ENCODE results near the gene MTCH1.

The MTCH1 gene

DNA sequence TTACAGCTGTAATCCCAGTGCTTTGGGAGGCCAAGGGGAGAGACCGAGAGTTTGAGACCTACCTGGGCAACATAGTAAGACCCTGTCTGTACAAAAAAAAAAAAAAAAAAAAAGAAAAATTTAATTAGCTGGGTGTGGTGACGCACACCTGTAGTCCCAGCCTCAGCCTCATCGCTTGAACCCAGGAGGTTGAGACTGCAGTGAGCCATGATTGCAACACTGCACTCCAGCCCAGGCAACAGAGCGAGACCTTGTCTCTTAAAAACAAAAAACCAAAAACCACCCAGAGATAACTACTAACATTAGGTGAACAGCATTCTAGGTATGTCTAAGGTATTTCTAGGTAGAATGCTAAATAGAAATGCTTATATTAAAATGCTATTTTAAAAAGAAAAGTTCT is 52.5 kb downstream of the MTCH1 start:
- no peak for DNase-seq
- TF ChIP-seq POLR2A (IDR thresholded peaks at IDR 0.05; ENCODE audit: low read length), result no peak
- no peak for TF ChIP-seq GATA1 (IDR thresholded peaks at IDR 0.05; ENCODE audit: low read depth, low read length)

DNA sequence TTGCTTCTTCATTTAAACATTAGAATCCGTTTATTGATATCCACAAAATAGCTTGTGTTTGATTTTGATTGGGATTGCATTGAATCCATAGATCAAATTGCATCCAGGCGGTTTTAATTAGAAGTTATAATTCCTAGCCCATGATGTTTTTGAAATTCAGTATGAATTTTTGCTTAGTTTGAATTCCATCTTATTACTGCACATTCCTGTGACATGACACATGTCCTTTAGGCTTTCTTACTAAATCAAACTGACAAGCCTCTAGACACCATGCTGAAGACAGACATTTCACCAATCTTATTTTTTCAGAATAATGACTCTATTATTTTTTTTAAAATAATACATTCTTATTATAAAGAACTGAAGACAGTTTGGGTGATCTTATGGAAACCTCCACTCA is 52.9 kb downstream of the MTCH1 start:
- TF ChIP-seq GATA1 (IDR thresholded peaks at IDR 0.05; ENCODE audit: low read depth, low read length) (no peak), POLR2A (IDR thresholded peaks at IDR 0.05; ENCODE audit: low read length) (no peak)
- DNase-seq, result no peak

DNA sequence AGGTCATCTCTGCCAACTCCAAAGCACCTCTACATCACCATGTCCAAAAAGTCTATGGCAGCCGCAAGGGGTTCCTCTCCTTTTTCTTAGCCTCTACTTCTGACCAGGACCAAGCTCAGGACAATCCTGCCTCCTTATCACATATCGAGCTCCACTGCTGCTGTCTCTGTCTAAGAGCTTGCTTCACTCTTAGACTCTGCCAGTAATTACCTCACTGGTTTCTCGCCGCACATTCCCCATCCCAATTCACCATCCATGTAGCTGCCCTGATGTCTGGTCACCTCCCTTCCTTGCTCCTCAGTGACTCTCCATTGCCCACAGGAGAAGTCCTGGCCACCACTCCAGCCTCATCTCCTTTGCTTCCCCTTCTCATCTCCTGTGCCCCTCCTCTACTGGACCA is 55.5 kb downstream of the MTCH1 start:
- no peak for DNase-seq
- TF ChIP-seq POLR2A (IDR thresholded peaks at IDR 0.05; ENCODE audit: low read length) (no peak), GATA1 (IDR thresholded peaks at IDR 0.05; ENCODE audit: low read depth, low read length) (no peak)

DNA sequence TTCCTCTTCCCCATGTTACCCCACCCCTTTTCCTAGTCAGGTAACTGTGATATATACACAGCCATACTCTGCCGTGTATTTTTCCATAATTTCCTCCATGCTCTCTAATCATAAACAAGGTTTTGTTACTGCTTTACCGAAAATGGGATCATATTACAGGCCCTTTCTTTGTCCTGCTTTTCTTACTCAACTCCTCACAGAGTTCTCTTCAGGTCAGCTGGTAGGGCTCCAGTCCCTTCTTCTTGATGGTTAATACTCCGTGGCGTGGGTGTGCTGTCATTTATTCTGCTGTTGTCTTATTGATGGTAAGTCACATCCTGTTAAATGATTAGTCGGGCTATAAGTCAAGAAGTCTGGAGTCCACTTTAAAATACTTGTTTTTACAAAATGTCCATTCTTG is 56.4 kb downstream of the MTCH1 start:
- DNase-seq, result no peak
- TF ChIP-seq POLR2A (IDR thresholded peaks at IDR 0.05; ENCODE audit: low read length) (no peak), GATA1 (IDR thresholded peaks at IDR 0.05; ENCODE audit: low read depth, low read length) (no peak)

DNA sequence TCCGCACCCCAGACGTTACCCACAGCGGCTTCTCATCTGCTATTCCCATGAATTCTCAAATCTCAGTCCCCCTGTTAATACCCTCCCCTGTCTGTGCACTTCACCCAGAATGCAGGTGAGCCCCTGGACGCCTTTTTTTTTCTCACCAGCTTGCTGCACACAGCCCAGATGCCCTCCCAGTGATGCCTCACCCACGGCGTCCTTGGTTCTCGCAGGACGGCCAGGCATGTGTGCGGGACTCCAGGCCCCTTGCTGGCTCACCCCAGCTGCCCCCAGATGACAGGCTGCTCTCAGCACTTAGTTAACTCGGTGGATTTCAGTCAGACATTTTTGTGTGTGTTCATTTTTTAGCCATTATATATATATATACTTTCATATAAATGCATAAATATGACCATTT is 56.8 kb downstream of the MTCH1 start:
- TF ChIP-seq POLR2A (IDR thresholded peaks at IDR 0.05; ENCODE audit: low read length) (no peak), GATA1 (IDR thresholded peaks at IDR 0.05; ENCODE audit: low read depth, low read length) (no peak)
- DNase-seq, result no peak

DNA sequence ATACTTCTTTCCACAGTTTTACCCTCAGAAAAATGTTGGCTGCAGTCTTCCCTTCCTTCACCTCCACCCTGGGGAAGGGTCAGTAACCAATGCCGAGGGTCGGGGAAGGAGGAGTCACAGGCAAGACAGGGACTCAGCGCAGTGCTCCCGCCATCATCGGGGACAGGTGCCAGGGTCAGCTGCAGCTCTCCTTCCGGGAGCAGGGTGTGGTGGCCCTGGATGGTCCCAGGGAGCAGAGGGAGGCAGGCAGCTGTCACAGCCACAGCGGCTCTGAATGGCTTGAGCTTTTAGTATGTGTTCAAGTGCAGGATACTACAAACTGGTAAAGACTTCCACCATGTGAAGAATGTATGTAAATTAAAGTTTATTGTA is 57.5 kb downstream of the MTCH1 start:
- TF ChIP-seq POLR2A (IDR thresholded peaks at IDR 0.05; ENCODE audit: low read length) (no peak), GATA1 (IDR thresholded peaks at IDR 0.05; ENCODE audit: low read depth, low read length) (no peak)
- no peak for DNase-seq

DNA sequence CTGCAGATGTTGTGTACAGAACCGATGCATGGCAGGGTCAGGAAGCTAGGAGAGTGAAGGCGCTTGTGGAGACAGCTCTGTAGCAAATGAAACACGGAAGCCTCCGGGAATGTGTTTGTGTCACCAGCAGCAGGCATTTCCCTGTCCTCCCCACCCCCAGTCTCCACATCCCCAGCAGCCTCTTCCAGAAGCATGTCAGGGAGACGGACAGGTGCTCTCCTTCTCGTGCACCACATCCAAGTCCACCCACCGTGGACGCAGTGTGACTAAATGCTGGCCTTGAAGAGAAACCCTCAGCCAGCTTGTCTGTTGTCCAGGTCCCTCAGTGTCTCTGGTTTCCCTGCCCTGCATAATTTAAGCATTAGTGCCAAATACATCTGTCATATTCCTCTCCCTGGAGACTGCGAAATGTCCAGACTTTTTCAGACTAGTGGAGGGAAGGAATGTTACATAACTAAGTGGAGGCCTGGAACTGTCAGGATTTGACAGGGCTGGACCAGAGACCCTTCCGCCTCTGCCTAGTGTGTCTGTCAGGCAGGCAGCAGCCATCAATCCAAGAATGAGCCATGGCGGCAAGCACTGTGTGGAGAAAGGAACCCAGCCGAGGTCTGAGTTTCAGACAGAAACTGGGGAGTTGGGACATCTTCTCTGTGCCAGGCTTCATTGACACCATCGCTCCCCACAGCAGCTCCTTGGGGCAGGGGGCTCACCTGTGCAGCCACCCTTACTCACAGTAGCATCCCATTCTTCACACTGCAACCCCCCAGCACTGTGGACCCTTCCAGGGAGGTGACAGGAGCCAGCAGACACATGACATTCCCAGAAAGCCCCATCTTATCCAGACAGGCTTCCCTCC is 58.1 kb downstream of the MTCH1 start:
- TF ChIP-seq GATA1 (IDR thresholded peaks at IDR 0.05; ENCODE audit: low read depth, low read length) (no peak), POLR2A (IDR thresholded peaks at IDR 0.05; ENCODE audit: low read length) (no peak)

DNA sequence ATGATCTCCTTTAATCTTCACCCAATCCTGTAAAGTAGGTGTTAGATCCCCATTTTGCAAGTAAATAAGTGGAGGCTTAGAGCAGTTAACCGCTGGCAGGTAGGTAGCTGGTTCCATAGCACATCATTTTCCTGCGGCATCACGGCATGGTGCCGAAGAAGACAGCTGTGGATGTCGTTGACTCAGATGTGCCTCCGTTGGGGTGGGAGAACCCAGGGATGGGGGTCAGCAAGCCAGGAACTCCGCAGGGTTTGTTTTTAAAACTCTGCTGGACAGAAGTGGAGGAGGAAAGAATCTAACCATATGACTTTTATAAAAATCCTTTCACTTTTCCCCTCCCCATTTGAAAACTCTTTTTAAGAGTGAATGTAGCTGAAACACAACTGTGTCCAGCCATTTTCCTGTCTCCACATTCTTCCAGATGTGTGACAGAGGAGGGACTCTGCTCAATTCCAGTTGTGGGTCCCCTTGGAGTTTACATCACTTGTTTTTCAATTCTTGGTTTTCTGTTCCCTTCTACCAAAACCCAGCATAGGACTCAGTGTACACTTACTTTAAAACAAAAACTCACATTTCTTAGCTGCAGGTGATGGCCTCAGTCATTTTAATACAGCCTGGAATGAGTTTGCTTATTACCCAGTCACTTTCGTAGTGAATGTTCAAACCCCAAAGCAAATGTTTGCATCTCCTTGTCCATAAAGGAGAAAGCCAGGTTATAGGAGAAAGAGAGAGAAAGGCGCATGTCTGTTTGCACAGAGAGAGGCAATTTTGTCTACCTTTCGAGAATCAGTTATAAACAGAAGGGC is 59.1 kb downstream of the MTCH1 start:
- TF ChIP-seq GATA1 (IDR thresholded peaks at IDR 0.05; ENCODE audit: low read depth, low read length) (no peak), POLR2A (IDR thresholded peaks at IDR 0.05; ENCODE audit: low read length) (no peak)

More for the DNA sequence above, 58.1 kb downstream of the MTCH1 start:
- DNase-seq, result no peak

GRCh38 chr6:36925809-36926208 is 60.2 kb downstream of the MTCH1 start:
- no peak for TF ChIP-seq GATA1 (IDR thresholded peaks at IDR 0.05; ENCODE audit: low read depth, low read length)
- no peak for TF ChIP-seq POLR2A (IDR thresholded peaks at IDR 0.05; ENCODE audit: low read length)
- DNase-seq, result no peak

More for the DNA sequence above, 59.1 kb downstream of the MTCH1 start:
- DNase-seq, result no peak

DNA sequence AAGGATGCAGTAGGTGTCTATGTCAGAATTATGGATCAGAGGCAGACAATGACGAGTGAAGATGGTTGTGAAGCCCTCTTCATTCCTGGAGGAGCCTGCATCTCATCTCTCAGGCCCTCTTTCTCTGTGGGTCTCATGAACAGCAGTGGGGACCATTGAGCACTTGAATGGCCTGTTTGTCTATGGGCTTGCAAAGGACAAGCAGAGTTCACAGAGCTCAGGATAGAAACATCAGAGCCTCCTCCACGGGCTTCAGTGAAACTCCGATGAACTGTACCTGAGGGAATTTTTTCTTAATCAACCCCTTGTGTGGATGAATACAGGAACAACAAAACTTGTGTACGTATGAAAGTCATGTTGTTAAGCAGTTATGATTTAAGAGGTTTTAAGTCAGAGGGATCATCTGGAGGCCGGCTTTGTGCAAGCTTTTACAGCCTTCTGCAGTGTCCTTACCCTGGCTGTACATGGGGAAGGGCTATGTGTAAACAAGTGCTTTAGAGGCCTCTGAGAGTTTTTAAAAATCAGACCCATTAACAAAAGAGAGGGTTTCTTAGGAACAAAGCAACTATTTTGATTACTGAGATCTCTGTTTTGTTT is 61.1 kb downstream of the MTCH1 start:
- TF ChIP-seq POLR2A (IDR thresholded peaks at IDR 0.05; ENCODE audit: low read length) (no peak), GATA1 (IDR thresholded peaks at IDR 0.05; ENCODE audit: low read depth, low read length) (no peak)
- DNase-seq, result no peak

GRCh38 chr6:36924131-36924530 is 61.9 kb downstream of the MTCH1 start:
- DNase-seq, result no peak
- TF ChIP-seq POLR2A (IDR thresholded peaks at IDR 0.05; ENCODE audit: low read length) (no peak), GATA1 (IDR thresholded peaks at IDR 0.05; ENCODE audit: low read depth, low read length) (no peak)

GRCh38 chr6:36920546-36920945 is 65.5 kb downstream of the MTCH1 start:
- no peak for TF ChIP-seq POLR2A (IDR thresholded peaks at IDR 0.05; ENCODE audit: low read length)
- no peak for TF ChIP-seq GATA1 (IDR thresholded peaks at IDR 0.05; ENCODE audit: low read depth, low read length)
- no peak for DNase-seq

- no peak for TF ChIP-seq GATA1 (IDR thresholded peaks at IDR 0.05; ENCODE audit: low read depth, low read length)
- TF ChIP-seq POLR2A (IDR thresholded peaks at IDR 0.05; ENCODE audit: low read length), result no peak
- no peak for DNase-seq
Observed at GRCh38 chr6:36920049-36920448, 65.9 kb downstream of the MTCH1 start.
